ENCODE data around the gene SERPINB1.
"Not testable (repeated sequence)": the region's sequence is repeated elsewhere in the genome, so short reads cannot be mapped to it uniquely, and the experiment has no call there.

The SERPINB1 gene

GRCh38 chr6:2865694-2866151 is 24.1 kb upstream of the SERPINB1 start:
- DNase-seq (ENCODE audit: low read depth) = peak; percentile 37

DNA sequence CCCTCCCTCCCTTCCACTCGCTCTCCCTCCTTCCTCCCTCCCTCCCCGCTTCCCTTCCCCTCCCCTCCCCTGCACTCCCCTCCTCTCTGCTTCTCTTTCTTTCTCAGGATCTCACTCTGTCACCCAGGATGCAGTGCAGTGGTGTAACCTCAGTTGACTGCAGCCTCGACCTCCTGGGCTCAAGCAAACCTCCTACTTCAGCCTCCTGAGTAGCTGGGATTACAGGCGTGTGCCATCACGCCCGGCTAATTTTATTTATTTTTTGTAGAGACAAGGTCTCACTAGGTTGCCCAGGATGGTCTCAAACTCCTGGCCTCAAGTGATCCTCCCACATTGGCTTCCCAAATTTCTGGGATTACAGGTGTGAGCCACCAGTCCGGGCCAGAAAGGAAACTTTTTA is 23.6 kb upstream of the SERPINB1 start:
- DNase-seq (ENCODE audit: low read depth) = no peak

DNA sequence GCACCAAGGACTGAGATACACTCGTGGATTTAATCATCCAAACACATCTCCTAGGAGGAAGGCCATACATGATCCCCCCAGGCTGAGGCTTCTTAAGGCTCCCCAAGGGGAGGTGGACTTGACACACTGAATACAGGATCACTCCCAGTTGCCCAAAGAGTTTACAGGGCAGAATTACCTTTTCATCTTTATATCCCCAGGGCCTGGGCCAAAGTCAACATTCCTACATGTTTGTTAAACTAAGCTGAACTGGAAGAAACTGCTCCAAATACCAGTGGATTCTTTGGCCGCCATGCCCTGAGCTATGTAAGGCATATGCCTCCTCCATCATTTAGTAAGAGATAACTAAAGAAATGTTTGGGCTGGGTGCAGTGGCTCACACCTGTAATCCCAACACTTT is 22.2 kb upstream of the SERPINB1 start:
- no peak for DNase-seq (ENCODE audit: low read depth)

- DNase-seq (ENCODE audit: low read depth) = no peak
Measured at GRCh38 chr6:2862712-2863181, 21.1 kb upstream of the SERPINB1 start.

- no peak for DNase-seq (ENCODE audit: low read depth)
Measured at GRCh38 chr6:2861822-2862164, 20.1 kb upstream of the SERPINB1 start.

DNA sequence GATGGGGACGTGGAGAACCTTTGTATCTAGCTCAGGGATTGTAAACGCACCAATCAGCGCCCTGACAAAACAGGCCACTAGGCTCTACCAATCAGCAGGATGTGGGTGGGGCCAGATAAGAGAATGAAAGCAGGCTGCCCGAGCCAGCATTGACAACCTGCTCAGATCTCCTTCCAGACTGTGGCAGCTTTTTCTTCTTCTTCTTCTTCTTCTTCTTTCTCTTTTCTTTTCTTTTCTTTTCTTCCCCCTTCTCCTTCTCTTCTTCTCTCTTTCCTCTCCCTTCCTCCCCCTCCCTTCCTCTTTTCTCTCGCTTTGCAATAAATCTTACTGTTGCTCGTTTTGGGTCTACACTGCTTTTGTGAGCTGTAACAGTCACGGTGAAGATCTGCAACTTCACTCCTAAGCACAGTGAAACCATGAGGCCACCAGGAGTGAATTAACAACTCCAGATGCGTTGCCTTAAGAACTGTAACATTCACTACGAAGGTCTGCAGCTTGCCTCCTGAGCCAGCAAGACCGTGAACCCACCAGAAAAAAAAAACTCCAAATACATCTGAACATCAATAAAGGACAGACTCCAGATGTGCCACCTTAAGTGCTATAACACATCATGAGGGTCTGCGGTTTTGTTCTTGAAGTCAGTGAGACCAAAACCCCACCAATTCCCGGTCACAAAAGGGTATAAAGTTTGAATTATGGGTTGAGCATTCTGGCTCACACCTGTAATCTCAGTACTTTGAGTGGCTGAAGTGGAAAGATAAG is 19.6 kb upstream of the SERPINB1 start:
- DNase-seq (ENCODE audit: low read depth) = no peak

DNA sequence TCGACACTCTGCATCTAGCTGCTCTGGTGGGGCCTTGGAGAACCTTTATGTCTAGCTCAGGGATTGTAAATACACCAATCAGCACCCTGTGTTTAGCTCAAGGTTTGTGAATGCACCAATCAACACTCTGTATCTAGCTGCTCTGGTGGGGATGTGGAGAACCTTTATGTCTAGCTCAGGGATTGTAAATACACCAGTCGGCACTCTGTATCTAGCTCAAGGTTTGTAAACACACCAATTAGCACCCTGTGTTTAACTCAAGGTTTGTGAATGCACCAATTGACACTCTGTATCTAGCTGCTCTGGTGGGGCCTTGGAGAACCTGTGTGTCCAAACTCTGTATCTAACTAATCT is 19.0 kb upstream of the SERPINB1 start:
- DNase-seq (ENCODE audit: low read depth) = not testable (repeated sequence)

GRCh38 chr6:2859798-2860705 is 18.4 kb upstream of the SERPINB1 start:
- not testable (repeated sequence) for DNase-seq (ENCODE audit: low read depth)

DNA sequence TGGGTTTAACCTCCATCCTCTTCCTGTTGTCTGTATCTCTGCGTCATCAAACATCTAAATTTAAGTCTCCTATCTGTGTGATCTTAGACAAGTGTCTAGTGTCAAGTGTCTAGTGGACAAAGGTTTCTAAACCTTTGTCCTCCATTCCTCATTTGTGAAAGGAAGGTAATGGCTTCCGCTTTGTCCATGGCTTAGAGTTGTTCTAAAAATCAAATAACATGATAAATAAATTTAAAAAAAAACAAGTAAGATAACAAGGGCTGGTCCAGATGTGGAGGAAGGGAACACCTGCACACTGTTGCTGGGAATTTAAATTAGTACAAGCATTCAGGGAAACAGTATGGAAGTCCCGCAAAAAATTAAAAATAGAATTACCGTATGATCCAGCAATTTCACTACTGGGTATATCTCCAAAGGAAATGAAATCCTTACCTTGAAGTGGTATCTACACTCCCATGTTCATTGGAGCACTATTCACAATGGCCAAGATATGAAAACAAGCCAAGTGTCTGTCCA is 17.6 kb upstream of the SERPINB1 start:
- DNase-seq (ENCODE audit: low read depth) = no peak

GRCh38 chr6:2857580-2858337 is 16.1 kb upstream of the SERPINB1 start:
- no peak for DNase-seq (ENCODE audit: low read depth)

- no peak for DNase-seq (ENCODE audit: low read depth)
Measured at GRCh38 chr6:2857185-2857579, 15.5 kb upstream of the SERPINB1 start.

DNA sequence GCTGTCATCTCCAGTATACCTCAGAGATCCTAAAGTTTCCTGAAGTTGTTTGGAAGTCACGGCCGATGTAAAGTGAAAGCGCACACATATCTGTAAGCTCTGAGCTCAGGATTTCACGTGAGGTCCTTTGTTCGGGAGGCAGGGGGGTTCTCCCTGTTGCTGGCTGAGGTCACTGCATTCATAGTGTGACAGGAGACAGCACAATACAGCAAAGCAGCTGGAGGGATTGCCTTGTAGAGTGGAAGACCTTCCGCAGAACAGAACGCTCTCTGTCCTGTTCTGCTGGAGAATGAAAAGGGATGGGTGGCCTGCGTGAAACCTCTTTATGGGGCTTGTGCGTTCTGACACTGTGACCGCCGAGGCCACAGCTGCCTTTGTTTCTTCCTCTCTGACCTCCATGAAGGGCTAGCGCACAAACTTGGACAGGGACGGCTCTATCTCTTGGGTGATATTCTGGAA is 13.4 kb upstream of the SERPINB1 start:
- DNase-seq (ENCODE audit: low read depth) = no peak

DNA sequence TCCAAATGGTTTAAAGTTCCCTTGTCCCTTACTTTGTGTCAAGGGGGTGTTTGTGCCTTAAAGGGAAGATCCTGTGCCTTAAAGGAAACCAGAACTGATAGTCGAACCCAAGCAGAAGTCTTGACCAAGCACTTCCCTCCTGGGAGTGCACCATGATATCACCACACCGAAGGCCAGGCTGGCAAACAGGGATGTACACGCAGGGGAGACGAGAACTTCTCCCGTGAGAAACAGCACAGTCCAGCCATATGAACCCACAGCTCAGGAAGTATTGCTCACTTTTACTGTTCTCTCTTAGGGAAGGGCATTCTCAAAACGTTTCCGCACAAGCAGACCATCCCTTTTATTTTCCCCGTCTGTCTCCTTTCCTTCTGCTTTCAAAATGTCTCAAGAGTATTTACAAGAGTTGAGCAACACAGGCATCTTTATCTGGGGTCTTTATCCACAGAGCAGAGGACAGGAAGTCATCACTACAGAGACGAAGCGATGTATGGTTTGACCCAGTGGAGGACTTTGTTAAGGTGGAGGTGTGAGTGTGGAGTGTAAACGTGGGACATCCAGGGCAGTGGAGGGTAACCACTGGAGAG is 12.8 kb upstream of the SERPINB1 start:
- no peak for DNase-seq (ENCODE audit: low read depth)

- DNase-seq (ENCODE audit: low read depth) = peak; percentile 53
Measured at GRCh38 chr6:2853769-2854395, 12.2 kb upstream of the SERPINB1 start.

GRCh38 chr6:2853378-2853768 is 11.7 kb upstream of the SERPINB1 start:
- DNase-seq (ENCODE audit: low read depth) = not testable (repeated sequence)

DNA sequence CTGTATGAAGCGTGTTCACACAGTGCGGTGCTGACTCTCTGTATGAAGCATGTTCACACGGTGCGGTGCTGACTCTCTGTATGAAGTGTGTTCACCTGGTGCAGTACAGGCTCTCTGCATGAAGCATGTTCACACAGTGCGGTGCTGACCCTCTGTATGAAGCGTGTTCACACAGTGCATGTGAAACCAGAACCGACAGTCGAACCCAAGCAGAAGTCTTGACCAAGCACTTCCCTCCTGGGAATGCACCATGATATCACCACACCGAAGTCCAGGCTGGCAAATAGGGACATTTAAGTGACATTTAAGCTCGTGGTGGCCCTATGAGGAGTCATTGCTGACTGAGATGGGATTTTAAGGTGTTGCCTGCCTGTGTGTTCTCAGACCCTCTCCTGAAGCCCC is 11.3 kb upstream of the SERPINB1 start:
- DNase-seq (ENCODE audit: low read depth) = no peak

DNA sequence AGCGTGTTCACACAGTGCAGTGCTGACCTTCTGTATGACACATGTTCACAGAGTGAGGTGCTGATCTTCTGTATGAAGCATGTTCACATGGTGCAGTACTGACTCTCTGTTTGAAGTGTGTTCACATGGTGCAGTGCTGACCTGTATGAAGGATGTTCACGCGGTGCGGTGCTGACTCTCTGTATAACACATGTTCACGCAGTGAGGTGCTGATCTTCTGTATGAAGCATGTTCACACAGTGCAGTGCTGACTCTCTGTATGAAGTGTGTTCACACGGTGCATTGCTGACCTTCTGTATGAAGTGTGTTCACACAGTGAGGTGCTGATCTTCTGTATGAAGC is 10.8 kb upstream of the SERPINB1 start:
- no peak for DNase-seq (ENCODE audit: low read depth)

DNA sequence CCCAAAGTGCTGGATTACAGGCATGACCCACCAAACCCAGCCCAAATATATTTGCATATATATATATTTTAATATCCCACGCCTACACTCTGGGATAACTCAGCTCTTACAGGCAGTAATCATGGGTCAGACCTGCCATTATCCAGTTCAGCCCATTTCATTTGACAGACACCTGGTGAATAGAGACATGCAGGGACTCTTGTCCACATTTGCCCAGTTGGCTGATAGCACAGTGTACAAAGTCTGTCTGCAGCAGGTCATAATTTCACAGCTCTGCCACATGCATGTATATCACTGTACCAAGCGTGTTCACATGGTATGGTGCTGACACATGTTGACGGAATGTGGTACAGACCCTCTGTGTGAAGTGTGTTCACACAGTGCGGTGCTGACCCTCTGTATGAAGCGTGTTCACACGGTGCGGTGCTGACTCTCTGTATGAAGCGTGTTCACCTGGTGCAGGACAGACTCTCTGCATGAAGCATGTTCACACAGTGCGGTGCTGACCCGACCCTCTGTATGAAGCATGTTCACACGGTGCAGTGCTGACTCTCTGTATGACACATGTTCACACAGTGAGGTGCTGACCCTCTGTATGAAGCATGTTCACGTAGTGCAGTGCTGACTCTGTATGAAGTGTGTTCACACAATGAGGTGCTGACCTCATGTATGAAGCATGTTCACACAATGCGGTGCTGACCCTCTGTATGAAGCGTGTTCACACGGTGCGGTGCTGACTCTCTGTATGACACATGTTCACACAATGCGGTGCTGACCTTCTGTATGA is 10.3 kb upstream of the SERPINB1 start:
- no peak for DNase-seq (ENCODE audit: low read depth)

DNA sequence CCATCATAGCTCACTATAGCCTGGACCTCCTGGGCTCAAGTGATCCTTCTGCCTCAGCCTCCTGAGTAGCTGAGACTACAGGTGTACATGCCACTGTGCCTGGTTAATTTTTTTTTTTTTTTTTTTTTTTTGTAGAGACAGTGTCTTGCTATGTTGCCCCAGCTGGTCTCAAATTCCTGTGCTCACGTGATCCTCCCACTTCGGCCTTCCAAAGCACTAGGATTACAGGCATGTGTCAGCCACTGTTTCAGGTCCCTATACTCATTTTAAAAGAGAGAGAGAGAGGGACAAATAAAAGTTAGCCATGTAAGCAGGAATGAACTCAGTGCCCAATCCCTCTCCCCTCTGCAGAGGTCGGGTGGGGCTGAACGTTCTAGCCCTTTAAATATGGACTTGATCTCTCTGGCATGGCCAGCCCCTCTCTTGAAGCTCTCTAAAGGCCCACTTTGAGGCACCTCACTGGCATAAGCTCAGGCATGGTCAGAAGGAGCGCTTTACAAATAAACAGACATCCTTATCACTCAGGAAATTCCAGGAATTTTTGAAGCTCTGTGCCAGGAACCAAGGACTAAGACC is 9.0 kb upstream of the SERPINB1 start:
- DNase-seq (ENCODE audit: low read depth) = no peak

- DNase-seq (ENCODE audit: low read depth) = no peak
Measured at GRCh38 chr6:2848851-2849250, 7.2 kb upstream of the SERPINB1 start.
